HuH-7.5 (cell line): Measurements from ENCODE around the gene PORCN.

Source experiments
- DNase-seq: peaks from one replicate; pipeline ENCODE4 v3.0.0; 2011; ENCODE audit warnings: low spot score

Gene PORCN

GRCh38 chrX:48508400-48509244, at the start of gene PORCN:
PORCN (plus strand) TSS chrX:48508992; CDS start chrX:48509821, 829 bp downstream.
- DNase-seq, result peak; percentile 84

GRCh38 chrX:48459483-48459882, 49.3 kb upstream of the PORCN start:
- DNase-seq, result no peak

GRCh38 chrX:48460031-48460430, 48.8 kb upstream of the PORCN start:
- DNase-seq, result no peak

GRCh38 chrX:48460606-48461005, 48.2 kb upstream of the PORCN start:
- DNase-seq, result no peak

- DNase-seq, result no peak
Measured at GRCh38 chrX:48461830-48462229, 47.0 kb upstream of the PORCN start.

GRCh38 chrX:48465336-48465933, 43.4 kb upstream of the PORCN start:
- DNase-seq, result no peak

GRCh38 chrX:48466696-48467095, 42.1 kb upstream of the PORCN start:
- no peak for DNase-seq

- DNase-seq, result no peak
Measured at GRCh38 chrX:48467281-48467761, 41.5 kb upstream of the PORCN start.

GRCh38 chrX:48468247-48468671, 40.5 kb upstream of the PORCN start:
- no peak for DNase-seq

GRCh38 chrX:48468693-48469691, 39.8 kb upstream of the PORCN start:
- no peak for DNase-seq

GRCh38 chrX:48470110-48470832, 38.5 kb upstream of the PORCN start, which contains the start of gene SLC38A5:
SLC38A5 (minus strand) TSS chrX:48470260; CDS start chrX:48467924, 2,336 bp downstream.
- no peak for DNase-seq

- no peak for DNase-seq
Measured at GRCh38 chrX:48470833-48471118, 38.0 kb upstream of the PORCN start.

- no peak for DNase-seq
Measured at GRCh38 chrX:48471504-48471903, 37.3 kb upstream of the PORCN start.

GRCh38 chrX:48472225-48472624, 36.6 kb upstream of the PORCN start:
- no peak for DNase-seq

- no peak for DNase-seq
Measured at GRCh38 chrX:48472851-48473703, 35.7 kb upstream of the PORCN start.

GRCh38 chrX:48473704-48473990, 35.1 kb upstream of the PORCN start:
- no peak for DNase-seq

GRCh38 chrX:48474127-48474526, 34.7 kb upstream of the PORCN start:
- no peak for DNase-seq

GRCh38 chrX:48474581-48474980, 34.2 kb upstream of the PORCN start:
- no peak for DNase-seq

- DNase-seq, result peak; percentile 67
Measured at GRCh38 chrX:48475296-48475695, 33.5 kb upstream of the PORCN start.

- DNase-seq, result peak; percentile 83
Measured at GRCh38 chrX:48475774-48476577, 32.8 kb upstream of the PORCN start, which contains the start of gene FTSJ1. FTSJ1 (plus strand) TSS chrX:48476199; CDS start chrX:48478048, 1,849 bp downstream.
